ENCODE data around the gene ZNF804B.

- no peak for TF ChIP-seq EZH2phosphoT487 (IDR thresholded peaks at IDR 0.05; ENCODE audit: borderline replicate concordance)
- no peak for TF ChIP-seq CTCF (conservative IDR thresholded peaks at IDR 0.05; ENCODE audit: low read length)
Measured at GRCh38 chr7:89336121-89336520, 576.6 kb downstream of the ZNF804B start.

Measured in Loucy (cell line).